Astrocyte (in vitro differentiated cells and primary cell): ENCODE data around the gene SOX30. TPM values are rescaled to one million over a fixed set of nuclear protein-coding genes. Genes with fewer than 3 reads are reported as not detected.
A peak's percentile ranks its signal among the peaks of the same experiment; 100 is the strongest.

ENCODE experiments used
- DNase-seq: peaks from one replicate; pipeline ENCODE4 v3.0.0-alpha.2; 2010; ENCODE audit warnings: low read depth
- FAIRE-seq: peaks from 2 replicates; lab custom pipeline; 2011; peaks lifted over from hg19 to GRCh38; lab: Jason Lieb, UNC
- H2AFZ ChIP-seq: 2 replicates; pipeline ENCODE4 v1.6.0; 2012; ENCODE audit warnings: low read depth, low read length, inconsistent platforms
- H3K27ac ChIP-seq: 2 replicates; pipeline ENCODE4 v1.5.1; 2011; ENCODE audit warnings: low read depth, low read length, inconsistent platforms
- H3K27me3 ChIP-seq: 2 replicates; pipeline ENCODE4 v1.6.0; 2011; ENCODE audit warnings: low read length, inconsistent platforms; ENCODE audit not compliant: insufficient read depth
- H3K36me3 ChIP-seq: 2 replicates; pipeline ENCODE4 v1.5.1; 2011; ENCODE audit warnings: low read length, inconsistent platforms; ENCODE audit not compliant: insufficient read depth
- H3K4me1 ChIP-seq: 2 replicates; pipeline ENCODE4 v1.5.1; 2011; ENCODE audit warnings: low read length, inconsistent platforms; ENCODE audit not compliant: insufficient read depth
- H3K4me2 ChIP-seq: 2 replicates; pipeline ENCODE4 v1.6.0; 2012; ENCODE audit warnings: low read length, inconsistent platforms
- H3K4me3 ChIP-seq: 2 replicates; pipeline ENCODE4 v1.5.1; 2011; ENCODE audit warnings: low read depth, mild to moderate bottlenecking, low read length, inconsistent platforms; ENCODE audit not compliant: insufficient read depth
- H3K79me2 ChIP-seq: 2 replicates; pipeline ENCODE4 v1.6.0; 2012; ENCODE audit warnings: mild to moderate bottlenecking, low read length, inconsistent platforms; ENCODE audit not compliant: insufficient read depth
- H3K9ac ChIP-seq: 2 replicates; pipeline ENCODE4 v1.6.0; 2012; ENCODE audit warnings: mild to moderate bottlenecking, low read length, inconsistent platforms
- H3K9me3 ChIP-seq: 2 replicates; pipeline ENCODE4 v1.5.1; 2012; ENCODE audit warnings: low read depth, mild to moderate bottlenecking, low read length, inconsistent platforms; ENCODE audit not compliant: insufficient read depth
- H4K20me1 ChIP-seq: 2 replicates; pipeline ENCODE4 v1.6.0; 2012; ENCODE audit warnings: low read length, inconsistent platforms; ENCODE audit not compliant: insufficient read depth
- H3K27ac Mint-ChIP-seq: one replicate; pipeline ENCODE4 v1.8.0; 2021; ENCODE audit warnings: mild to moderate bottlenecking, mixed read lengths; ENCODE audit not compliant: unreplicated experiment
- H3K27me3 Mint-ChIP-seq: one replicate; pipeline ENCODE4 v1.8.0; 2021; ENCODE audit warnings: low read depth, mixed read lengths; ENCODE audit not compliant: unreplicated experiment
- H3K36me3 Mint-ChIP-seq: one replicate; pipeline ENCODE4 v1.8.0; 2021; ENCODE audit warnings: low read depth, mixed read lengths; ENCODE audit not compliant: unreplicated experiment
- H3K4me1 Mint-ChIP-seq: one replicate; pipeline ENCODE4 v1.8.0; 2021; ENCODE audit warnings: low read depth, mixed read lengths; ENCODE audit not compliant: unreplicated experiment
- H3K4me3 Mint-ChIP-seq: one replicate; pipeline ENCODE4 v1.8.0; 2021; ENCODE audit warnings: mild to moderate bottlenecking, moderate library complexity, mixed read lengths; ENCODE audit not compliant: unreplicated experiment
- H3K9me3 Mint-ChIP-seq: one replicate; pipeline ENCODE4 v1.8.0; 2021; ENCODE audit warnings: mild to moderate bottlenecking, mixed read lengths; ENCODE audit not compliant: unreplicated experiment
- total RNA-seq: library from RNA; stranded (reverse); gene quantifications from 2 replicates; pipeline ENCODE4 v1.2.1, GENCODE V29; 2021
- TF ChIP-seq, protein P1 (sequence below): IDR thresholded peaks from 2 replicates; pipeline ENCODE4 v1.5.1; 2011; ENCODE audit warnings: low read depth, mild to moderate bottlenecking, inconsistent platforms, low read length, moderate library complexity; ENCODE audit not compliant: insufficient read depth

SOX30 gene
- total RNA-seq, 1 donor from 2014 or later, result 0.14 TPM

DNA sequence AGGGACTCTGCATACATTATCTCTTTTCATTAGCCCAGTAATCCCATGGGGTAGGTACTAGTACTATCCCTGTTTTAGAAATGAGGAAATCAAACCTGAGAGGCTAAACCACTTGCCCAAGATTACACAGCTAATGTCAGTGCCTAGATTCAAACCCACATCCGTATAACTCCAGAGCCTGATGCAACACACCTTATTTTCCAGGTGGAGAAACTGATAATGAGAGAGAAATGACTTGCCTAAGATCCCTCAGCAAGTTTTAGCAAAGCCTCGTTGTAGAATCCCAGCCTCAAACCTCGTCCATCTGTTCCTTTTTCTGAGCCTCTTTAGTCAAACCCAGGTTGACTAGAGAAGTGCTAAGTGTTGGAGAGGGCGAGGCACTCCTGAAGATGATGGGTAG lies 75.6 kb downstream of the SOX30 start:
- peak overlapping the region; percentile 91 for H3K27ac ChIP-seq
- H3K4me3 ChIP-seq, result no peak overlapping the region
- H2AFZ ChIP-seq, result no peak overlapping the region
- no peaks in the 10 kb centered on the region for H3K36me3 ChIP-seq
- H3K36me3 Mint-ChIP-seq, result peaks cover 5% of the 10 kb centered on the region
- peak overlapping the region; percentile 99 for H3K4me2 ChIP-seq
- H3K27me3 ChIP-seq, result no peaks in the 10 kb centered on the region
- no peaks in the 10 kb centered on the region for H3K27me3 Mint-ChIP-seq
- TF ChIP-seq, protein P1, sequence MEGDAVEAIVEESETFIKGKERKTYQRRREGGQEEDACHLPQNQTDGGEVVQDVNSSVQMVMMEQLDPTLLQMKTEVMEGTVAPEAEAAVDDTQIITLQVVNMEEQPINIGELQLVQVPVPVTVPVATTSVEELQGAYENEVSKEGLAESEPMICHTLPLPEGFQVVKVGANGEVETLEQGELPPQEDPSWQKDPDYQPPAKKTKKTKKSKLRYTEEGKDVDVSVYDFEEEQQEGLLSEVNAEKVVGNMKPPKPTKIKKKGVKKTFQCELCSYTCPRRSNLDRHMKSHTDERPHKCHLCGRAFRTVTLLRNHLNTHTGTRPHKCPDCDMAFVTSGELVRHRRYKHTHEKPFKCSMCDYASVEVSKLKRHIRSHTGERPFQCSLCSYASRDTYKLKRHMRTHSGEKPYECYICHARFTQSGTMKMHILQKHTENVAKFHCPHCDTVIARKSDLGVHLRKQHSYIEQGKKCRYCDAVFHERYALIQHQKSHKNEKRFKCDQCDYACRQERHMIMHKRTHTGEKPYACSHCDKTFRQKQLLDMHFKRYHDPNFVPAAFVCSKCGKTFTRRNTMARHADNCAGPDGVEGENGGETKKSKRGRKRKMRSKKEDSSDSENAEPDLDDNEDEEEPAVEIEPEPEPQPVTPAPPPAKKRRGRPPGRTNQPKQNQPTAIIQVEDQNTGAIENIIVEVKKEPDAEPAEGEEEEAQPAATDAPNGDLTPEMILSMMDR, result no peak
- H3K4me3 Mint-ChIP-seq, result peak overlapping the region; percentile 77
- DNase-seq (no peak), FAIRE-seq (no peak)
- peak overlapping the region; percentile 96 for H3K9ac ChIP-seq
- peaks cover 29% of the 10 kb centered on the region for H3K4me1 Mint-ChIP-seq
- no peaks in the 10 kb centered on the region for H3K9me3 ChIP-seq
- H3K79me2 ChIP-seq, result peaks cover 40% of the 10 kb centered on the region
- peaks cover 12% of the 10 kb centered on the region for H4K20me1 ChIP-seq
- H3K27ac Mint-ChIP-seq, result peak overlapping the region; percentile 90
- peaks cover 29% of the 10 kb centered on the region for H3K4me1 ChIP-seq
- no peaks in the 10 kb centered on the region for H3K9me3 Mint-ChIP-seq

Other genes starting within 250 kb of the SOX30 start
- 7.1 and 10.8 TPM in 2 replicates for gene NIPAL4, start 192.2 kb downstream of the SOX30 start, total RNA-seq
- 316 and 332 TPM in 2 replicates for gene ADAM19, start 76.7 kb downstream of the SOX30 start, total RNA-seq
- gene C5orf52, start 19.1 kb upstream of the SOX30 start, total RNA-seq, result not detected in 2 replicates
- gene THG1L, start 79.0 kb upstream of the SOX30 start, total RNA-seq, result 9.4 and 9.7 TPM in 2 replicates
- 4.4 and 4.7 TPM in 2 replicates for gene LSM11, start 91.3 kb upstream of the SOX30 start, total RNA-seq
- 96.2 and 100 TPM in 2 replicates for gene CLINT1, start 206.7 kb upstream of the SOX30 start, total RNA-seq